ENCODE measurements around the gene ABHD12. TPM values are rescaled to one million over a fixed set of nuclear protein-coding genes. Genes with fewer than 3 reads are reported as not detected.

Gene ABHD12
- total and polyA plus RNA-seq, 8 donors = 39.7 to 57.8 (median 47.4) TPM

- Histone ChIP-seq H3K27ac (no peak overlapping the region), H3K36me3 (peaks cover 0 to 4% of the 10 kb centered on the region in 2 donors)
- intact Hi-C loops (cut with DNase I) = no loop called here
Observed at GRCh38 chr20:25254571-25254970, 136.1 kb downstream of the ABHD12 start.

DNA sequence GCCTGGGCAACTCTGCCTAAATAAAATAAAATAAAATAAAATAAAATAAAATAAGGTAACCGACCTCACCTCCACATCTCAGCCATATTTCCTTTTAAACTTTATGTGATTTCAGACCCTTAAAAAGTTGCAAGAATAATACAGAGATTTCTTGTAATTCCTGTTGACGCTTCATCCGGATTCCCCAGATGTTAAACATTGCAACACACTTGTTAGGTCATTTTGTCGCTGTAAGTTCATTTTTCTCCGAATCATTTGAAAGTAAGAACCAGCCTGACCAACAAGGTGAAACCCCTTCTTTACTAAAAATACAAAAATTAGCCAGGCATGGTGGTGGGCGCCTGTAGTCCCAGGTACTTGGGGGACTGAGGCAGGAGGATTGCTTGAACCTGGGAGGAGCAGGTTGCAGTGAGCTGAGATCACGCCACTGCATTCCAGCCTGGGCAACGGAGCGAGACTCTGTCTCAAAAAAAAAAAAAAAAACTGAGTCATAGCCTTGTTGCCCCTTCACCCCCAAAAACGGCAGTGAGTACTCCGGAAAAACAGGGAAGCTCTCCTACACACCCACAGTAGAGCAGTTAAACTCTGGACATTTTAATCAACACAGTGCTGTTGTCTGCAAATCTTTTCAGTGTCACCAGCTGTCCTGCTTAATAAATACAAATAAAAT, 136.9 kb downstream of the ABHD12 start:
- H3K27me3 ChIP-seq = no peaks in the 10 kb centered on the region
- no peaks in the 10 kb centered on the region for H3K36me3 ChIP-seq
- ATAC-seq (no peak), DNase-seq (no peak)
- H3K9me3 ChIP-seq = no peaks in the 10 kb centered on the region
- intact Hi-C loops (cut with DNase I) = no loop called here
- H3K4me3 ChIP-seq = no peak overlapping the region
- H3K27ac ChIP-seq = no peak overlapping the region
- H3K4me1 ChIP-seq = peaks cover 6 to 55% of the 10 kb centered on the region in 2 donors
- TF ChIP-seq CTCF (IDR thresholded peaks at IDR 0.05) = no peak

More at GRCh38 chr20:25254571-25254970, 136.1 kb downstream of the ABHD12 start:
- no peak for DNase-seq
- Histone ChIP-seq H3K9me3 (no peaks in the 10 kb centered on the region), H3K27me3 (no peaks in the 10 kb centered on the region), H3K4me3 (no peak overlapping the region), H3K4me1 (peaks cover 0 to 47% of the 10 kb centered on the region in 2 donors)
- ATAC-seq = no peak
- TF ChIP-seq CTCF (IDR thresholded peaks at IDR 0.05) = no peak

GRCh38 chr20:25252686-25253421, 137.8 kb downstream of the ABHD12 start:
- no peak for ATAC-seq
- intact Hi-C loops (cut with DNase I) = no loop called here
- Histone ChIP-seq H3K27me3 (no peaks in the 10 kb centered on the region), H3K9me3 (no peaks in the 10 kb centered on the region), H3K4me3 (no peak overlapping the region), H3K4me1 (peaks cover 6 to 58% of the 10 kb centered on the region in 2 donors), H3K27ac (no peak overlapping the region), H3K36me3 (no peaks in the 10 kb centered on the region)
- TF ChIP-seq CTCF (IDR thresholded peaks at IDR 0.05) = no peak
- no peak for DNase-seq

DNA sequence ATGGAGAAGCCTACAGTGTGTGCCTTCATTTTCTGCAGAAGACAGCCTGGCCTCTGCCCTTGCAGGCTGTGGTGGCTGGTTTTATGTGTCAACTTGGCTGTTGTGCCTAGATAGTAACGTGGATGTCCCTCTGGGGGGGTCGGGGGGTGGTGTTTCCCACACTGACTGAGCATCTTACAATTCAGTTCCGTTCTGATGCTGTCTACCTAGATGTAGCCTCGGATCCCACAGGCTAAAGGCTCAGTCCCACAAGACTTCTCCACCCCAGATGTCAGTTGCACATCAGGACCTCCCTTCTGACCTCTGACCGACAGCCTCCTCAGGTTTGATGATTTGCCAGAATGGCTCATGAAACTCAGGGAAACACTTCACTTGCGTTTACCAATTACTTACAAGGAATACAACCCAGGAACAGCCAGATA, 138.4 kb downstream of the ABHD12 start:
- ATAC-seq = no peak
- Histone ChIP-seq H3K4me1 (peaks cover 6 to 60% of the 10 kb centered on the region in 2 donors), H3K4me3 (no peak overlapping the region), H3K27ac (no peak overlapping the region), H3K9me3 (no peaks in the 10 kb centered on the region), H3K36me3 (no peaks in the 10 kb centered on the region), H3K27me3 (no peaks in the 10 kb centered on the region)
- intact Hi-C loops (cut with DNase I) = no loop called here
- TF ChIP-seq CTCF (IDR thresholded peaks at IDR 0.05) = no peak
- DNase-seq = no peak

DNA sequence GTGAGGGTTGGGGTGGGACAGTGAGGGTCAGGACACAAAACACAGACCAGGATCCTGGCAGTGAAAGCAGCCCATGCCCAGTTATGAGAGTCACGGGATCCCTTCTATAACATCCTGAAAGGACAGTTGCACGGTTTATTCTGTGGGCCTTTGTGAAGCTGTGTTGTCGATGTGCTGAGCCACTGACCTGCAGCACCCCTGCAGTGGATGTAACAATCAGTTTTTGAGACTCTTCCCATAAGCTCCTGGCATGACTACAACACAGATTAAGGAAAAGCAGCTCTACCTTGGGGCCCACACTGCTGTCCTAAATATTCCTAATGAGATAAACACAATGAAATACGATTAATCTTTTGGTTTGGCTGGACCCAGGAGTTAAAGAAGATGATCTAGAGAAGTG, 139.1 kb downstream of the ABHD12 start:
- no peaks in the 10 kb centered on the region for H3K36me3 ChIP-seq
- no peak overlapping the region for H3K4me3 ChIP-seq
- no peaks in the 10 kb centered on the region for H3K27me3 ChIP-seq
- H3K4me1 ChIP-seq = peaks cover 6 to 66% of the 10 kb centered on the region in 2 donors
- H3K9me3 ChIP-seq = no peaks in the 10 kb centered on the region
- TF ChIP-seq CTCF (IDR thresholded peaks at IDR 0.05) = no peak
- intact Hi-C loops (cut with DNase I) = no loop called here
- no peak overlapping the region for H3K27ac ChIP-seq
- ATAC-seq = no peak
- no peak for DNase-seq

All from left lung (tissue), 10 donors.